Hepatocyte (in vitro differentiated cells): ENCODE measurements around the gene LHX6. TPM values are rescaled to one million over a fixed set of nuclear protein-coding genes. Genes with fewer than 3 reads are reported as not detected.

Experiments used
- DNase-seq: peaks from one replicate; pipeline ENCODE4 v3.0.0-alpha.2; 2016; ENCODE audit warnings: low spot score
- H2AFZ ChIP-seq: fragments of 200-600 bp; sonication (generic); 2 replicates; pipeline ENCODE4 v1.6.0; 2016; ENCODE audit warnings: antibody characterized with exemption, mild to moderate bottlenecking
- H3K27ac ChIP-seq: fragments of 200-600 bp; sonication (generic); 2 replicates; pipeline ENCODE4 v1.5.1; 2016; ENCODE audit warnings: mild to moderate bottlenecking
- H3K27me3 ChIP-seq: fragments of 200-600 bp; sonication (generic); 2 replicates; pipeline ENCODE4 v1.6.1; 2016
- H3K36me3 ChIP-seq: fragments of 200-600 bp; sonication (generic); replicated peaks from 2 replicates; pipeline ENCODE4 v1.5.1; 2016; ENCODE audit warnings: low read depth; ENCODE audit not compliant: insufficient read depth
- H3K4me1 ChIP-seq: fragments of 200-600 bp; sonication (generic); 2 replicates; pipeline ENCODE4 v1.5.1; 2016; ENCODE audit warnings: mild to moderate bottlenecking, moderate library complexity; ENCODE audit not compliant: insufficient read depth
- H3K4me2 ChIP-seq: fragments of 200-600 bp; sonication (generic); 2 replicates; pipeline ENCODE4 v1.6.0; 2016
- H3K4me3 ChIP-seq: fragments of 200-600 bp; sonication (generic); 2 replicates; pipeline ENCODE4 v1.5.1; 2016; ENCODE audit warnings: mild to moderate bottlenecking
- H3K79me2 ChIP-seq: fragments of 200-600 bp; sonication (generic); 2 replicates; pipeline ENCODE4 v1.6.0; 2017; ENCODE audit warnings: mild to moderate bottlenecking
- H3K9me2 ChIP-seq: fragments of 200-600 bp; sonication (generic); replicated peaks from 2 replicates; pipeline ENCODE4 v1.6.0; 2017; ENCODE audit warnings: mild to moderate bottlenecking; ENCODE audit not compliant: insufficient read depth
- H3K9me3 ChIP-seq: fragments of 200-600 bp; sonication (generic); 2 replicates; pipeline ENCODE4 v1.5.1; 2016; ENCODE audit warnings: low read depth, mild to moderate bottlenecking
- H4K20me1 ChIP-seq: fragments of 200-600 bp; sonication (generic); 2 replicates; pipeline ENCODE4 v1.6.0; 2016; ENCODE audit warnings: mild to moderate bottlenecking; ENCODE audit not compliant: insufficient read depth, poor library complexity, severe bottlenecking
- CTCF ChIP-seq: fragments of 200-600 bp; sonication (generic); IDR thresholded peaks from 2 replicates; pipeline ENCODE4 v1.5.1; 2016; ENCODE audit warnings: antibody characterized with exemption, mild to moderate bottlenecking; ENCODE audit not compliant: poor library complexity
- EZH2 ChIP-seq: fragments of 200-600 bp; sonication (generic); IDR thresholded peaks from 2 replicates; pipeline ENCODE4 v1.6.1; 2016; ENCODE audit warnings: antibody characterized with exemption, mild to moderate bottlenecking, borderline replicate concordance
- EZH2phosphoT487 ChIP-seq: fragments of 200-600 bp; sonication (generic); IDR thresholded peaks from one replicate; pipeline ENCODE4 v1.6.1; 2018; ENCODE audit warnings: antibody characterized with exemption, mild to moderate bottlenecking, low read depth, moderate library complexity; ENCODE audit not compliant: unreplicated experiment, severe bottlenecking
- WGBS: methylation state at CpG from one replicate; pipeline ENCODE4 v1.1.6; 2016; ENCODE audit warnings: low lambda C conversion rate; ENCODE audit errors: missing lambda C conversion rate; 5-methylcytosine and 5-hydroxymethylcytosine counted together
- polyA plus RNA-seq: library from polyadenylated mRNA; unstranded; fragments of >200 nt; fragmentation: Nextera tagmentation; extraction: Ambion mirVana; gene quantifications from 2 replicates; pipeline ENCODE4 v1.2.1, GENCODE V29; 2016
- total RNA-seq: library from RNA; depleted of rRNA; stranded (reverse); fragments of >200 nt; gene quantifications from 2 replicates; pipeline ENCODE4 v1.2.3, GENCODE V29; 2014

The LHX6 gene
- total and polyA plus RNA-seq, 2 experiments from 2014 or later, result 0.10 to 0.39 TPM

GRCh38 chr9:122213589-122214413, 15.0 kb downstream of the LHX6 start:
- H3K9me3 ChIP-seq, result no peaks in the 10 kb centered on the region
- no peak for TF ChIP-seq EZH2
- no peak for TF ChIP-seq CTCF
- no peak for TF ChIP-seq EZH2phosphoT487
- peak overlapping the region; percentile 97 for H3K4me2 ChIP-seq
- H3K27me3 ChIP-seq, result peaks cover 91% of the 10 kb centered on the region
- no peaks in the 10 kb centered on the region for H3K9me2 ChIP-seq
- H2AFZ ChIP-seq, result peak overlapping the region; percentile 20
- DNase-seq, result peak; percentile 83
- no peak overlapping the region for H3K27ac ChIP-seq
- 1% methylated on average over 39 of the region's 93 CpGs for whole genome bisulfite sequencing
- H4K20me1 ChIP-seq, result no peaks in the 10 kb centered on the region
- H3K4me1 ChIP-seq, result peaks cover 9% of the 10 kb centered on the region
- H3K79me2 ChIP-seq, result no peaks in the 10 kb centered on the region
- peak overlapping the region; percentile 24 for H3K4me3 ChIP-seq
- no peaks in the 10 kb centered on the region for H3K36me3 ChIP-seq

- H4K20me1 ChIP-seq, result no peaks in the 10 kb centered on the region
- WGBS, result 41% methylated on average over 19 of the region's 20 CpGs
- H3K27me3 ChIP-seq, result peaks cover 85% of the 10 kb centered on the region
Observed at GRCh38 chr9:122213102-122213588, 15.6 kb downstream of the LHX6 start.

GRCh38 chr9:122212473-122213004, 16.2 kb downstream of the LHX6 start:
- no peaks in the 10 kb centered on the region for H3K9me2 ChIP-seq
- peaks cover 8% of the 10 kb centered on the region for H3K4me1 ChIP-seq
- no peak overlapping the region for H3K4me3 ChIP-seq
- H3K36me3 ChIP-seq, result no peaks in the 10 kb centered on the region
- H3K4me2 ChIP-seq, result no peak overlapping the region
- no peak overlapping the region for H3K27ac ChIP-seq
- H4K20me1 ChIP-seq, result no peaks in the 10 kb centered on the region
- no peak for DNase-seq
- no peaks in the 10 kb centered on the region for H3K79me2 ChIP-seq
- peaks cover 81% of the 10 kb centered on the region for H3K27me3 ChIP-seq
- TF ChIP-seq EZH2 (no peak), EZH2phosphoT487 (no peak), CTCF (no peak)
- WGBS, result 71% methylated on average over 7 of the region's 7 CpGs
- no peaks in the 10 kb centered on the region for H3K9me3 ChIP-seq
- H2AFZ ChIP-seq, result no peak overlapping the region

More at GRCh38 chr9:122213102-122213588, 15.6 kb downstream of the LHX6 start:
- peak overlapping the region; percentile 20 for H2AFZ ChIP-seq
- H3K4me1 ChIP-seq, result peaks cover 8% of the 10 kb centered on the region
- H3K4me2 ChIP-seq, result peak overlapping the region; percentile 97
- no peak for DNase-seq
- H3K36me3 ChIP-seq, result no peaks in the 10 kb centered on the region
- no peak overlapping the region for H3K27ac ChIP-seq
- H3K9me2 ChIP-seq, result no peaks in the 10 kb centered on the region
- H3K9me3 ChIP-seq, result no peaks in the 10 kb centered on the region
- TF ChIP-seq CTCF (no peak), EZH2phosphoT487 (no peak), EZH2 (no peak)
- no peaks in the 10 kb centered on the region for H3K79me2 ChIP-seq
- H3K4me3 ChIP-seq, result no peak overlapping the region
